Parathyroid adenoma (tissue), 2 donors: Measurements from ENCODE around the gene ZSCAN25.

ENCODE experiments used
- H2AFZ ChIP-seq: fragments of 300-600 bp; sonication (generic); one replicate; pipeline ENCODE4 v1.7.0; 2017; ENCODE audit warnings: antibody characterized with exemption, mild to moderate bottlenecking
- H3K27ac ChIP-seq: fragments of 300-600 bp; sonication (generic); one replicate; pipeline ENCODE4 v1.7.0; 2017
- H3K27me3 ChIP-seq: fragments of 300-600 bp; sonication (generic); one replicate; pipeline ENCODE4 v1.7.0; 2017; ENCODE audit warnings: low read length; ENCODE audit not compliant: control insufficient read depth, insufficient read depth
- H3K36me3 ChIP-seq: fragments of 300-600 bp; sonication (generic); one replicate; pipeline ENCODE4 v1.7.0; 2017; ENCODE audit warnings: low read length; ENCODE audit not compliant: control insufficient read depth, insufficient read depth
- H3K4me1 ChIP-seq: fragments of 300-600 bp; sonication (generic); one replicate; pipeline ENCODE4 v1.7.0; 2017; ENCODE audit warnings: control low read depth
- H3K4me2 ChIP-seq: fragments of 300-600 bp; sonication (generic); one replicate; pipeline ENCODE4 v1.7.0; 2017; ENCODE audit warnings: low read length
- H3K4me3 ChIP-seq: fragments of 300-600 bp; sonication (generic); one replicate; pipeline ENCODE4 v1.7.0; 2017; ENCODE audit warnings: low read depth, low read length
- H3K79me2 ChIP-seq: fragments of 300-600 bp; sonication (generic); one replicate; pipeline ENCODE4 v1.7.0; 2017; ENCODE audit warnings: control low read depth
- H3K9ac ChIP-seq: fragments of 300-600 bp; sonication (generic); one replicate; pipeline ENCODE4 v1.7.0; 2017; ENCODE audit warnings: mild to moderate bottlenecking
- H3K9me3 ChIP-seq: fragments of 300-600 bp; sonication (generic); one replicate; pipeline ENCODE4 v1.7.0; 2017; ENCODE audit warnings: low read length; ENCODE audit not compliant: control insufficient read depth
- TF ChIP-seq, protein P1 (sequence below): fragments of 300-600 bp; sonication (generic); IDR thresholded peaks from one replicate; pipeline ENCODE4 v1.7.0; 2017; ENCODE audit warnings: antibody characterized with exemption, mild to moderate bottlenecking
- donor health status: primary hyperparathyroidism.

Gene ZSCAN25

DNA sequence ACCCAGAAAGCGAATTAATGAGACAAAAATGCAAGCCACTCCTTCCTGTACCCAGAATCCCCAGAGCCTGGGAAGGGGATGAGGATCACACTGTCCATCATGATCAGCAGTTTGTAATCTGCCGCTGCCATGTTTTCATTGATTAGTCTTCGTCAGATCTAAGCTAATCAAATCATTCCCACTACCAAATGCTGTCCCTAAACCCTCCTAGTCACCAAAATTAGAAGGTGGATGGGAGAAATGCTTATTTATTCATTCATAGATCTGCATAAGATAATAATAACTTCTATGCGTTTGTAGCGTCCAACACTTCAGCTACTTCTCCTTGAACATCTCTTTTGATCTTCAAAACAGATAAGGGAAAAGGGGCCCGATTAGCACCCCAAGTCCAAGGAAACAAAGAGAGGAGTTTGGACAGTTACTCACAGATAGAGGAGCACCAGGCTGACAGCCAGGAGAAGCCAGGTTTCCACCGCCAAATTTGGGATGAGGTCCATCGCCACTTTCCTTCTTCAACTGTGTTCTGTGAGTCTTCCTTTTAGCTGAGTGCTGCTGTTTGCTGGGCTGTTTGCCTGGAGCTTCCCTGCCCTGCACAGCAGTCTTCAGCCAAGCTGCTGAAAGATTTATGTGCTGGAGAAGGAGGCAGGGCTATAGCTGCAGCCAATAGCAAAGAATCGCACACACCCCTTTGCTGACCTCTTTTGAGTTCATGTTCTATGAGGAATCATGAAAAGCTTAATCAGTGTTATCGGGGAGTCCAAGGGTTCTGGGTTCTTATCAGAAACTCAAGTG lies 62.9 kb downstream of the ZSCAN25 start, which contains the start of gene CYP3A5:
TSS of gene CYP3A5 (minus strand) at position 597 of the 792 bp plus-strand sequence. CDS start at position 497, 100 bp downstream.
- no peaks in the 10 kb centered on the region for H3K9me3 ChIP-seq
- H3K9ac ChIP-seq = no peak within 1 kb of the TSS
- no peak within 1 kb of the TSS for H2AFZ ChIP-seq
- H3K4me2 ChIP-seq = peak within 1 kb of the TSS; percentile 37
- no peak within 1 kb of the TSS for H3K4me3 ChIP-seq
- H3K4me1 ChIP-seq = no peaks in the 10 kb centered on the region
- TF ChIP-seq, protein P1, sequence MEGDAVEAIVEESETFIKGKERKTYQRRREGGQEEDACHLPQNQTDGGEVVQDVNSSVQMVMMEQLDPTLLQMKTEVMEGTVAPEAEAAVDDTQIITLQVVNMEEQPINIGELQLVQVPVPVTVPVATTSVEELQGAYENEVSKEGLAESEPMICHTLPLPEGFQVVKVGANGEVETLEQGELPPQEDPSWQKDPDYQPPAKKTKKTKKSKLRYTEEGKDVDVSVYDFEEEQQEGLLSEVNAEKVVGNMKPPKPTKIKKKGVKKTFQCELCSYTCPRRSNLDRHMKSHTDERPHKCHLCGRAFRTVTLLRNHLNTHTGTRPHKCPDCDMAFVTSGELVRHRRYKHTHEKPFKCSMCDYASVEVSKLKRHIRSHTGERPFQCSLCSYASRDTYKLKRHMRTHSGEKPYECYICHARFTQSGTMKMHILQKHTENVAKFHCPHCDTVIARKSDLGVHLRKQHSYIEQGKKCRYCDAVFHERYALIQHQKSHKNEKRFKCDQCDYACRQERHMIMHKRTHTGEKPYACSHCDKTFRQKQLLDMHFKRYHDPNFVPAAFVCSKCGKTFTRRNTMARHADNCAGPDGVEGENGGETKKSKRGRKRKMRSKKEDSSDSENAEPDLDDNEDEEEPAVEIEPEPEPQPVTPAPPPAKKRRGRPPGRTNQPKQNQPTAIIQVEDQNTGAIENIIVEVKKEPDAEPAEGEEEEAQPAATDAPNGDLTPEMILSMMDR = no peak
- H3K36me3 ChIP-seq = no peaks in the 10 kb centered on the region
- no peaks in the 10 kb centered on the region for H3K79me2 ChIP-seq
- H3K27ac ChIP-seq = no peak within 1 kb of the TSS
- H3K27me3 ChIP-seq = no peaks in the 10 kb centered on the region
